Ishikawa (cell line): ENCODE results near the gene G6PD.

ENCODE experiments used
- CEBPB ChIP-seq: IDR thresholded peaks from 2 replicates; pipeline ENCODE4 v1.6.1; 2012
- CREB1 ChIP-seq: IDR thresholded peaks from 2 replicates; pipeline ENCODE4 v1.6.1; 2012; ENCODE audit warnings: low read depth
- EGR1 ChIP-seq: IDR thresholded peaks from 2 replicates; pipeline ENCODE4 v1.6.1; 2012
- EP300 ChIP-seq: IDR thresholded peaks from 2 replicates; pipeline ENCODE4 v1.6.1; 2012; ENCODE audit warnings: borderline replicate concordance
- FOXM1 ChIP-seq: IDR thresholded peaks from 2 replicates; pipeline ENCODE4 v1.6.1; 2012; ENCODE audit warnings: low read depth, borderline replicate concordance
- NFIC ChIP-seq: IDR thresholded peaks from 2 replicates; pipeline ENCODE4 v1.6.1; 2012
- RAD21 ChIP-seq: IDR thresholded peaks from 2 replicates; pipeline ENCODE4 v1.6.1; 2012; ENCODE audit warnings: low read depth
- TAF1 ChIP-seq: IDR thresholded peaks from 2 replicates; pipeline ENCODE4 v1.6.1; 2012; ENCODE audit warnings: low read depth, mild to moderate bottlenecking
- TCF12 ChIP-seq: IDR thresholded peaks from 2 replicates; pipeline ENCODE4 v1.6.1; 2012; ENCODE audit warnings: low read depth
- TEAD4 ChIP-seq: IDR thresholded peaks from 2 replicates; pipeline ENCODE4 v1.6.1; 2012
- YY1 ChIP-seq: IDR thresholded peaks from 2 replicates; pipeline ENCODE4 v1.6.1; 2012; ENCODE audit warnings: low read depth
- TF ChIP-seq, protein P1 (sequence below): IDR thresholded peaks from 2 replicates; pipeline ENCODE4 v1.6.1; 2012; ENCODE audit warnings: low read depth, mild to moderate bottlenecking
- TF ChIP-seq, protein P2 (sequence below): IDR thresholded peaks from 2 replicates; pipeline ENCODE4 v1.6.1; 2012

DNA sequence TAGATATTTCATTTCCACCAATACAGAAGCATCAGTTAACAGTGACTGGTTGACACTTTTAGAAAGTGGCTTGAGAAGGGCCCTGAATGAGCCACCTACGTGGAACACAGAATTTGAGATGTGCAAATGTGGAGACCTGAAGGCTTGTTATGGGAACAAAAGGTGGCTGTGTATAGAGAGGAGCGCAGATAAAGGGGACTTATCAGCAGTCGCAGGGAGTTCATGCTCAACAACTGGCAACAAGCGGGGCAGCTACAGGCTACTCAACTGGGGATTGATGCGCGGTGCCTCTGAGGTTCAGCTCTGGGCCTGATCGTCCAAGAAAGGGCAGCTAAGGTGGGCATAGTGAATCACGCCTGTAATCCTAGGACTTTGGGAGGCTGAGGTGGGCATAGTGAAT is 27.3 kb downstream of the G6PD start:
- TF ChIP-seq EGR1 (no peak), RAD21 (no peak), TCF12 (no peak), CREB1 (no peak), TAF1 (no peak), EP300 (no peak), FOXM1 (no peak), NFIC (no peak), CEBPB (no peak), YY1 (no peak), TEAD4 (no peak)
- TF ChIP-seq, protein P1, sequence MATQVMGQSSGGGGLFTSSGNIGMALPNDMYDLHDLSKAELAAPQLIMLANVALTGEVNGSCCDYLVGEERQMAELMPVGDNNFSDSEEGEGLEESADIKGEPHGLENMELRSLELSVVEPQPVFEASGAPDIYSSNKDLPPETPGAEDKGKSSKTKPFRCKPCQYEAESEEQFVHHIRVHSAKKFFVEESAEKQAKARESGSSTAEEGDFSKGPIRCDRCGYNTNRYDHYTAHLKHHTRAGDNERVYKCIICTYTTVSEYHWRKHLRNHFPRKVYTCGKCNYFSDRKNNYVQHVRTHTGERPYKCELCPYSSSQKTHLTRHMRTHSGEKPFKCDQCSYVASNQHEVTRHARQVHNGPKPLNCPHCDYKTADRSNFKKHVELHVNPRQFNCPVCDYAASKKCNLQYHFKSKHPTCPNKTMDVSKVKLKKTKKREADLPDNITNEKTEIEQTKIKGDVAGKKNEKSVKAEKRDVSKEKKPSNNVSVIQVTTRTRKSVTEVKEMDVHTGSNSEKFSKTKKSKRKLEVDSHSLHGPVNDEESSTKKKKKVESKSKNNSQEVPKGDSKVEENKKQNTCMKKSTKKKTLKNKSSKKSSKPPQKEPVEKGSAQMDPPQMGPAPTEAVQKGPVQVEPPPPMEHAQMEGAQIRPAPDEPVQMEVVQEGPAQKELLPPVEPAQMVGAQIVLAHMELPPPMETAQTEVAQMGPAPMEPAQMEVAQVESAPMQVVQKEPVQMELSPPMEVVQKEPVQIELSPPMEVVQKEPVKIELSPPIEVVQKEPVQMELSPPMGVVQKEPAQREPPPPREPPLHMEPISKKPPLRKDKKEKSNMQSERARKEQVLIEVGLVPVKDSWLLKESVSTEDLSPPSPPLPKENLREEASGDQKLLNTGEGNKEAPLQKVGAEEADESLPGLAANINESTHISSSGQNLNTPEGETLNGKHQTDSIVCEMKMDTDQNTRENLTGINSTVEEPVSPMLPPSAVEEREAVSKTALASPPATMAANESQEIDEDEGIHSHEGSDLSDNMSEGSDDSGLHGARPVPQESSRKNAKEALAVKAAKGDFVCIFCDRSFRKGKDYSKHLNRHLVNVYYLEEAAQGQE = no peak
- TF ChIP-seq, protein P2, sequence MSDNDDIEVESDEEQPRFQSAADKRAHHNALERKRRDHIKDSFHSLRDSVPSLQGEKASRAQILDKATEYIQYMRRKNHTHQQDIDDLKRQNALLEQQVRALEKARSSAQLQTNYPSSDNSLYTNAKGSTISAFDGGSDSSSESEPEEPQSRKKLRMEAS = no peak
